A673 (cell line): ENCODE results near the gene SH3PXD2B.

Experiments used
- CTCF ChIP-seq: fragments of 300-800, 200-600 bp; sonication (generic); conservative IDR thresholded peaks from 2 replicates; pipeline ENCODE4 v1.5.1; 2017; ENCODE audit warnings: low read depth, mild to moderate bottlenecking, antibody characterized with exemption, low read length, moderate library complexity, mixed read lengths
- EZH2 ChIP-seq: fragments of 200-600 bp; sonication (generic); IDR thresholded peaks from 2 replicates; pipeline ENCODE4 v1.6.1; 2017; ENCODE audit warnings: borderline replicate concordance, low read depth, mild to moderate bottlenecking, mixed read lengths, antibody characterized with exemption, low read length; ENCODE audit not compliant: poor library complexity, severe bottlenecking

GRCh38 chr5:172374783-172375182 lies 79.5 kb downstream of the SH3PXD2B start:
- TF ChIP-seq CTCF (no peak), EZH2 (no peak)
